Activated T-helper 1 cell treated with anti-CD3 and anti-CD28 coated beads, Interleukin-12 subunit alpha, Interleukin-12 subunit beta, Interleukin-2, Interleukin-4 antibody, amounts not matched to agents 30 ng/mL and 10 ng/mL and 1 ng/mL, durations not matched to agents 14 hours and 24 hours and 36 hours (primary cell): ENCODE measurements around the gene KCND3. TPM values are rescaled to one million over a fixed set of nuclear protein-coding genes. Genes with fewer than 3 reads are reported as not detected.

Experiments
- DNase-seq: peaks from one replicate; pipeline ENCODE4 v3.0.0; 2021; ENCODE audit warnings: low spot score
- H3K27ac Mint-ChIP-seq: one replicate; pipeline ENCODE4 v1.8.0; 2021; ENCODE audit warnings: mild to moderate bottlenecking, mixed read lengths
- H3K27me3 Mint-ChIP-seq: one replicate; pipeline ENCODE4 v1.8.0; 2022; ENCODE audit warnings: mild to moderate bottlenecking, moderate library complexity, mixed read lengths; ENCODE audit not compliant: insufficient read depth
- H3K36me3 Mint-ChIP-seq: one replicate; pipeline ENCODE4 v1.8.0; 2021; ENCODE audit warnings: low read depth, mixed read lengths
- H3K4me1 Mint-ChIP-seq: one replicate; pipeline ENCODE4 v1.8.0; 2021; ENCODE audit warnings: low read depth, mixed read lengths
- H3K4me3 Mint-ChIP-seq: one replicate; pipeline ENCODE4 v1.8.0; 2021; ENCODE audit warnings: mild to moderate bottlenecking, moderate library complexity, mixed read lengths
- H3K9me3 Mint-ChIP-seq: one replicate; pipeline ENCODE4 v1.8.0; 2021; ENCODE audit warnings: mixed read lengths
- intact Hi-C: fragments of 100-400 bp; cut with micrococcal nuclease; formaldehyde crosslinking; loops from one replicate; pipeline ENCODE4 v1.15.1; 2024
- total RNA-seq: library from RNA; stranded (reverse); gene quantifications from 2 replicates; pipeline ENCODE4 v1.2.3, GENCODE V29; 2022

Gene KCND3
- total RNA-seq, 1 donor from 2014 or later: not detected

- intact Hi-C loops: no loop called here
- no peaks in the 10 kb centered on the region for H3K36me3 Mint-ChIP-seq
- no peak overlapping the region for H3K27ac Mint-ChIP-seq
- H3K4me3 Mint-ChIP-seq: no peak overlapping the region
- DNase-seq: no peak
- peaks cover 21% of the 10 kb centered on the region for H3K27me3 Mint-ChIP-seq
- no peaks in the 10 kb centered on the region for H3K4me1 Mint-ChIP-seq
- H3K9me3 Mint-ChIP-seq: no peaks in the 10 kb centered on the region
Measured at GRCh38 chr1:111963985-111964738, 25.3 kb downstream of the KCND3 start.

GRCh38 chr1:111961773-111962565 lies 27.5 kb downstream of the KCND3 start:
- no peak for DNase-seq
- intact Hi-C loops: no loop called here
- Mint-ChIP-seq H3K4me1 (no peaks in the 10 kb centered on the region), H3K27me3 (peaks cover 21% of the 10 kb centered on the region), H3K27ac (no peak overlapping the region), H3K9me3 (no peaks in the 10 kb centered on the region), H3K4me3 (no peak overlapping the region), H3K36me3 (no peaks in the 10 kb centered on the region)

- no peak overlapping the region for H3K27ac Mint-ChIP-seq
- H3K4me1 Mint-ChIP-seq: no peaks in the 10 kb centered on the region
- no peaks in the 10 kb centered on the region for H3K9me3 Mint-ChIP-seq
- DNase-seq: no peak
- no peak overlapping the region for H3K4me3 Mint-ChIP-seq
- peaks cover 21% of the 10 kb centered on the region for H3K27me3 Mint-ChIP-seq
- no peaks in the 10 kb centered on the region for H3K36me3 Mint-ChIP-seq
- intact Hi-C loops: no loop called here
Measured at GRCh38 chr1:111961016-111961415, 28.5 kb downstream of the KCND3 start.

- no peak overlapping the region for H3K4me3 Mint-ChIP-seq
- peaks cover 17% of the 10 kb centered on the region for H3K27me3 Mint-ChIP-seq
- no peaks in the 10 kb centered on the region for H3K9me3 Mint-ChIP-seq
- no peaks in the 10 kb centered on the region for H3K36me3 Mint-ChIP-seq
- DNase-seq: no peak
- H3K27ac Mint-ChIP-seq: no peak overlapping the region
- no peaks in the 10 kb centered on the region for H3K4me1 Mint-ChIP-seq
- intact Hi-C loops: no loop called here
Measured at GRCh38 chr1:111959436-111959835, 30.0 kb downstream of the KCND3 start.

- H3K4me1 Mint-ChIP-seq: no peaks in the 10 kb centered on the region
- H3K27me3 Mint-ChIP-seq: peaks cover 13% of the 10 kb centered on the region
- DNase-seq: no peak
- H3K4me3 Mint-ChIP-seq: no peak overlapping the region
- no peaks in the 10 kb centered on the region for H3K9me3 Mint-ChIP-seq
- intact Hi-C loops: no loop called here
- no peaks in the 10 kb centered on the region for H3K36me3 Mint-ChIP-seq
- H3K27ac Mint-ChIP-seq: no peak overlapping the region
Measured at GRCh38 chr1:111958851-111959250, 30.6 kb downstream of the KCND3 start.

GRCh38 chr1:111958075-111958474 lies 31.4 kb downstream of the KCND3 start:
- Mint-ChIP-seq H3K4me1 (no peaks in the 10 kb centered on the region), H3K9me3 (no peaks in the 10 kb centered on the region), H3K27ac (no peak overlapping the region), H3K36me3 (no peaks in the 10 kb centered on the region), H3K4me3 (no peak overlapping the region), H3K27me3 (peaks cover 7% of the 10 kb centered on the region)
- intact Hi-C loops: no loop called here
- DNase-seq: no peak

GRCh38 chr1:111956155-111956771 lies 33.2 kb downstream of the KCND3 start:
- no peak for DNase-seq
- no peak overlapping the region for H3K4me3 Mint-ChIP-seq
- H3K27me3 Mint-ChIP-seq: peaks cover 2% of the 10 kb centered on the region
- no peaks in the 10 kb centered on the region for H3K9me3 Mint-ChIP-seq
- no peak overlapping the region for H3K27ac Mint-ChIP-seq
- no peaks in the 10 kb centered on the region for H3K4me1 Mint-ChIP-seq
- H3K36me3 Mint-ChIP-seq: no peaks in the 10 kb centered on the region
- intact Hi-C loops: no loop called here

GRCh38 chr1:111955755-111956154 lies 33.7 kb downstream of the KCND3 start:
- intact Hi-C loops: no loop called here
- Mint-ChIP-seq H3K9me3 (no peaks in the 10 kb centered on the region), H3K27ac (no peak overlapping the region), H3K27me3 (peaks cover 2% of the 10 kb centered on the region), H3K4me1 (no peaks in the 10 kb centered on the region), H3K36me3 (no peaks in the 10 kb centered on the region), H3K4me3 (no peak overlapping the region)
- no peak for DNase-seq

DNA sequence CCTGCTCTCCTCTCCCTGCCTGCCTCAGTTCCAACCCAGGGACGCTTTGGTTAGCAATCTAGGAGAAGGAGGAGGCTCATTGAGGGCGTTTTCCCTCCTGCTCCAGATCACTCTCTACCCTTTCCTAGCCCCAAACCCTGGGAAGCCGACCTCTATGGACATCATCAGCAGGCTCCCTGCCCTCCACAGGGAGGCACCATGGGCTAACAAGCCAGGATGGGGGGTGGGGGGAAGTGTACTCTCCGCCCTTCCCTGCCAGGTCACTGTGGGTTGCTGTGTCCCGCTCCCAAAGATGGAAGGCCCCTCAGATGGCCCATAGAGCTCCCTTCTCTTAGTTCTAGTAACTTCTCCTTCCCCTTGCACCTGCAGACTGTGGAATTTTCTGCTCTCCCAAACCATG lies 35.7 kb downstream of the KCND3 start:
- intact Hi-C loops: no loop called here
- Mint-ChIP-seq H3K4me3 (no peak overlapping the region), H3K36me3 (no peaks in the 10 kb centered on the region), H3K4me1 (no peaks in the 10 kb centered on the region), H3K9me3 (no peaks in the 10 kb centered on the region), H3K27ac (no peak overlapping the region), H3K27me3 (peaks cover 3% of the 10 kb centered on the region)
- DNase-seq: no peak

DNA sequence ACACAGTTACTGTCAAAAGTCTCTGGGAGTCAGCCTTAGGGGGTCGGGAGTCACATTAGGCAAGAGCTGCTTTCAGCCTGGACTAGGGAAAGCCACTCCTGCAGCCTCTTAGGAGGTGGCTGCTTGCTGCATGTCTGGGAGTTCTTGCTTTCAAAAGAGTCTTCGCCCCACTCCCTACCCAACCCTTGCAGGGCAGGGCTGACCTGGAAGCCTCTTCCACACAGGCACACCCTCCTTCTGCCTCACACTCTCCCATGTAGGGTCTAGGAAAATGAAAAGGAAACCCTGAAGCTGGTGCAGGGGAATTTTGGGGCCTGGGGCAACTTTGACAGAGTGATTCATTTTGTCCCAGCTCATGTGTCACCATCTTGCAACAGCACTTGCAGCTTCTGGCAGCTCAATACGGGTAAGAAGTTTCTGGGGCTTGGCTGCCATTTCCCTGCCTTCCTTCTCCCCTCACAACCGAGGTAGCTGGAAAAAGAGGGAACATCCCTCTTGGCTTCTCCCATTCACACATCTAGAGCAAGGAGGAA lies 37.3 kb downstream of the KCND3 start:
- H3K4me3 Mint-ChIP-seq: no peak overlapping the region
- intact Hi-C loops: no loop called here
- no peaks in the 10 kb centered on the region for H3K4me1 Mint-ChIP-seq
- DNase-seq: no peak
- no peaks in the 10 kb centered on the region for H3K36me3 Mint-ChIP-seq
- peaks cover 8% of the 10 kb centered on the region for H3K27me3 Mint-ChIP-seq
- no peaks in the 10 kb centered on the region for H3K9me3 Mint-ChIP-seq
- no peak overlapping the region for H3K27ac Mint-ChIP-seq

DNA sequence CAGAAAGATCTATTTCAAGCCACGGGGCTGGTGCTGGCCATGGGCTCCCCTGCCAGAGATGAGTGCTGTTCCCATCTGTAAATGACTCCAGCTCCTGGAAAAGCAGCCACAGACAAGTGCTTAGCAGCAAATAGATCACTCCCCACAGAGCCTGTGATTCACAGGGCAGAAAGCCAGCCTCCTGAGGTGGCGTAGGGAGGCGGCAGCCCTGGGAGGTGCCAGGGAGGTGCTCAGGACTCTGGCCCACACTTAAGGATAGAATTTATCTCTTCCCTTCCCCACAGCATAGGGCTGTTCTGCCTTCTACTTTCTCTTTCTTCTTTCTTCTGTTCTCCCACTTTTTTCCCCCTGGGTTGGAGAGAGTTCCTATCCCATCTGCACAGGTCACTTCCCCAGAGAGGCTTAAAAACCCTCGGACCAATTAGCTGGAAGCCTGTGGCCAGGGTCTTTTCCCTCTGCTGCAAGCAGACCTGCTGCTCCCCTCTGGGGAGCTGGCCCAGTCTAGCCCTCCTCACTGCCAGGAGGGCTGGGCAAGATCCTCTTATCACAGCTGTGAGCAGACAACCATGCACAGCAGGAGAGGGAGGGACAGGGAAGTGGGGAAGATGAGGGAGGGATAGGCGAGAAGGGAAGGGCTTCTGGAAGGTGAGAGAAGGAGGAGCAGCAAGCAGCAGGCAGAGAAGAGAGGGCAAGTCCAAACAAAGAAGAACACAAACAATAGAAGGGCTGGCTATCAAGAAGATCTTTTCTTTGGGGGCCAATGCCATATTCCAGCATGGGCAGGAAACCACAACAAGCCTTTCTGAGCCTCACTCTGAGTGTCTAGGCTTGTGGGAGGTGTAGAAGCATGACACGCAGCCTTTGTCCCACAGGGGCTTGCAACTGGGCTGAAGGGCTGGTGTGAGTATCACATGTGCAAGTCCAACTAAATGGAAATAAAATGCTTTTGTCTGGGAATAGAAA lies 41.0 kb downstream of the KCND3 start:
- Mint-ChIP-seq H3K27ac (no peak overlapping the region), H3K4me3 (no peak overlapping the region), H3K9me3 (no peaks in the 10 kb centered on the region), H3K27me3 (peaks cover 8% of the 10 kb centered on the region), H3K4me1 (no peaks in the 10 kb centered on the region), H3K36me3 (no peaks in the 10 kb centered on the region)
- intact Hi-C loops: no loop called here
- DNase-seq: no peak
